ENCODE data around the gene IST1.

DNA sequence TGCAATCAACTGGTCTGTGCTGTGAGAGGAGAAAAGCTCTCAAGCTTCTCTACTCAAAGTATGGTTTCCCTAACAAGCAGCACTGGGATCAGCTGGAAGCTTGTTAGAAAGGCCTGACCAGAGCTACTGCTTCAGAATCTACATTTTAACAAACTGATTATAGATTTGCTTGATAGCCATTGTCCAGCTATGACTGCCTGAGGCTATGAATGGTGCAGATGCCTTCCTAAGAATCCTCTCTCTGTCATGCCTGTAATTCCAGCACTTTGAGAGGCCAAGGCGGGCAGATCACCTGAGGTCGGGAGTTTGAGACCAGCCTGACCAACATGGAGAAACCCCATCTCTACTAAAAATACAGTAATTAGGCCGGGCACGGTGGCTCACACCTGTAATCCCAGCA is 76.2 kb downstream of the IST1 start:
- no peak for TF ChIP-seq CTCF (conservative IDR thresholded peaks at IDR 0.05; ENCODE audit: low read depth, low read length)
- no peak for TF ChIP-seq EZH2 (IDR thresholded peaks at IDR 0.05; ENCODE audit: borderline replicate concordance, low read depth, low read length, poor library complexity, severe bottlenecking)

All from A673 (cell line).